HFFc6 (cell line): Measurements from ENCODE around the gene DRAXIN. TPM values are rescaled to one million over a fixed set of nuclear protein-coding genes. Genes with fewer than 3 reads are reported as not detected.

ENCODE experiments used
- DNase-seq: peaks from one replicate; pipeline ENCODE4 v3.0.0-alpha.2; 2018
- H3K27ac Mint-ChIP-seq: 2 replicates; pipeline ENCODE4 v1.8.0; 2020; ENCODE audit warnings: mild to moderate bottlenecking, mixed read lengths
- H3K27me3 Mint-ChIP-seq: 2 replicates; pipeline ENCODE4 v1.8.0; 2021; ENCODE audit warnings: mild to moderate bottlenecking, moderate library complexity, mixed read lengths; ENCODE audit not compliant: insufficient read depth
- H3K36me3 Mint-ChIP-seq: 2 replicates; pipeline ENCODE4 v1.8.0; 2021; ENCODE audit warnings: low read depth, mixed read lengths
- H3K4me1 Mint-ChIP-seq: 2 replicates; pipeline ENCODE4 v1.8.0; 2020; ENCODE audit warnings: low read depth, mixed read lengths
- H3K4me3 Mint-ChIP-seq: 2 replicates; pipeline ENCODE4 v1.8.0; 2020; ENCODE audit warnings: mild to moderate bottlenecking, moderate library complexity, mixed read lengths
- H3K9me3 Mint-ChIP-seq: 2 replicates; pipeline ENCODE4 v1.8.0; 2020; ENCODE audit warnings: mild to moderate bottlenecking, mixed read lengths
- CTCF ChIP-seq: fragments of 200-600 bp; sonication (generic); IDR thresholded peaks from 2 replicates; pipeline ENCODE4 v1.5.0; 2021; ENCODE audit warnings: antibody characterized with exemption, mild to moderate bottlenecking
- total RNA-seq, 6 experiments: library from RNA; stranded (reverse); fragmentation: NEBNext Ultra II Directional; extraction: Animal tissue kit (Norgen Biotek cat#: 25700); gene quantifications; 2 replicates in 1 of 6; 3 replicates in 5 of 6; pipeline ENCODE4 v1.2.3, GENCODE V29; 2021

Gene DRAXIN
- total RNA-seq, 6 experiments from 2014 or later = not detected

GRCh38 chr1:11752359-11753088, 61.0 kb downstream of the DRAXIN start:
- Mint-ChIP-seq H3K27me3 (peaks cover 40% of the 10 kb centered on the region), H3K9me3 (no peaks in the 10 kb centered on the region), H3K36me3 (no peaks in the 10 kb centered on the region), H3K4me1 (peaks cover 7% of the 10 kb centered on the region; the same call in 1 of the 2 replicates), H3K27ac (no peak overlapping the region), H3K4me3 (no peak overlapping the region)
- TF ChIP-seq CTCF = no peak
- DNase-seq = no peak

DNA sequence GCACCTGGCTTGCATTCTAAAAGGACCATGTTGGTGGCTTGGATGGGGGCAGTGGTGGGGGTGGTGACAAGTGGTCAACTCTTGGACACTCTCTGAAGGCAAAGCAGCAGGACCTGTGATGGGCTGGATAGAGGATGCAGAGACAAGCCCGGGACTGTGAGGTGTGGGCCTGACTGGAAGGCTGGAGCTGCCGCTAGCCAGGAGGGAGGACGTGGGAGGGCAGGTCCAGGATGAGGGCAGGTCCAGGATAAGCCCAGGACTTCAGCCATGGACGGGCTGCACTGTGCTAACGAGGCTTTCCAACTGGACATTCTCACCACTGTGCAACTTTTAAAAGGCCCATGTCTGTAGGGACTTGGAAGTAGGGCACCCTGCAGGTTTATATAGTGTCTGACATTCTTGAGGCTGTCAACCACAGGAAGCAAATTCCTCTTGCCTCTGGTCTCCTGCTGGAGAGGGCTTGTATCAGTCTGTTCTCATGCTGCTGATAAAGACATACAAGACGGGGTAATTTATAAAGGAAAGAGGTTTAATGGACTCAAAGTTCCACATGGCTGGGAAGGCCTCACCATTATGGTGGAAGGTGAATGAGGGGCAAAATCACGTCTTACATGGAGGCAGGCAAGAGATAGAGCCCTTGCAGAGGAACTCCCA, 62.2 kb downstream of the DRAXIN start:
- H3K4me1 Mint-ChIP-seq = peaks cover 7% of the 10 kb centered on the region; the same call in 1 of the 2 replicates
- no peaks in the 10 kb centered on the region for H3K36me3 Mint-ChIP-seq
- no peak overlapping the region for H3K4me3 Mint-ChIP-seq
- H3K27ac Mint-ChIP-seq = no peak overlapping the region
- DNase-seq = peak; percentile 16
- peaks cover 42% of the 10 kb centered on the region for H3K27me3 Mint-ChIP-seq
- H3K9me3 Mint-ChIP-seq = no peaks in the 10 kb centered on the region
- no peak for TF ChIP-seq CTCF

- Mint-ChIP-seq H3K4me3 (no peak overlapping the region), H3K4me1 (peaks cover 7% of the 10 kb centered on the region; the same call in 1 of the 2 replicates), H3K27me3 (peaks cover 56% of the 10 kb centered on the region), H3K9me3 (no peaks in the 10 kb centered on the region), H3K36me3 (no peaks in the 10 kb centered on the region), H3K27ac (no peak overlapping the region)
- DNase-seq = no peak
- no peak for TF ChIP-seq CTCF
Observed at GRCh38 chr1:11757047-11757446, 65.5 kb downstream of the DRAXIN start.

DNA sequence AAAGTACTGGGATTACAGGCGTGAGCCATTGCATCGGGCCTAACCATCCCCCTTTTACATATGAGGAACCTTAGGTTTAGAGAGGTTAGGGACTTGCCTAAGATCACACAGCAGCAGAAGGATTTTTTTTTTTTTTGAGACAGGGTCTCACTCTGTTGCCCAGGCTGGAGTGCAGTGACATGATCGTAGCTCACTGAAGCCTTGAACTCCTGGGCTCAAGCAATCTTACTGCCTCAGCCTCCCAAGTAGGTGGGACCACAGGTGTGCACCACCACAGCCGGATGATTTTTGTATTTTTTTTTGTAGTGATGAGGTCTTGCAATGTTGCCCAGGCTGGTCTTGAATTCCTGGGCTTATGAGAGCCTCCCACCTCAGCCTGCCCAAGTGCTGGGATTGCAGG, 68.3 kb downstream of the DRAXIN start:
- no peak overlapping the region for H3K4me3 Mint-ChIP-seq
- H3K36me3 Mint-ChIP-seq = no peaks in the 10 kb centered on the region
- H3K4me1 Mint-ChIP-seq = no peaks in the 10 kb centered on the region
- no peak for TF ChIP-seq CTCF
- H3K27me3 Mint-ChIP-seq = peaks cover 52% of the 10 kb centered on the region
- DNase-seq = no peak
- no peak overlapping the region for H3K27ac Mint-ChIP-seq
- no peaks in the 10 kb centered on the region for H3K9me3 Mint-ChIP-seq

DNA sequence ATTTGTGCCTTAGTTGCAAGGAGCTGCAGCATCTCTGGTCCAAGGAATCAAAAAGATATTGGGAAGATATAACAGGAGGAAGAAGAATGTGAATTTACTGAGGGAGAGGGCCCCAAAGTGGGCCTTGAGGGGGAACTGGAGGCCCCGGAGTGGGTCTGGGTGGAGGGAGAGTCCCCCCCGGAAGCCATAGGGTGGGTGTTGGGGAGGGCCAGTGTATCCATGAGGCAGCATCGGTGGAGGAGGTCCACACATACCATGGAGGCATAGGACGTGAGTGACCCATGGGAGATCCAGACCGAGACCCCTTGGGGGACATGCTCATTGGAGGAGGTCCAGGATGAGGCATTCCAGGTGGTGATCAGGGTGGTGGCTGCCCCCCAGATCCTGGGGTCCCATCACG, 69.8 kb downstream of the DRAXIN start:
- H3K36me3 Mint-ChIP-seq = no peaks in the 10 kb centered on the region
- no peaks in the 10 kb centered on the region for H3K9me3 Mint-ChIP-seq
- H3K27me3 Mint-ChIP-seq = peaks cover 41% of the 10 kb centered on the region
- no peak for DNase-seq
- H3K4me1 Mint-ChIP-seq = no peaks in the 10 kb centered on the region
- no peak for TF ChIP-seq CTCF
- no peak overlapping the region for H3K27ac Mint-ChIP-seq
- no peak overlapping the region for H3K4me3 Mint-ChIP-seq
